Effector memory CD8-positive, alpha-beta T cell (primary cell): ENCODE results near the gene FAXC.
"Not testable (repeated sequence)": the region's sequence is repeated elsewhere in the genome, so short reads cannot be mapped to it uniquely, and the experiment has no call there.

ENCODE experiments used
- ATAC-seq: fragments of 150-1000 bp; cut with Tn5 transposase; replicated peaks from 2 replicates; pipeline ENCODE4 v1.10.0; 2021; ENCODE audit warnings: mild to moderate bottlenecking, moderate library complexity
- DNase-seq, 3 experiments: peaks; one replicate each; pipeline ENCODE4 v3.0.0; 2021
- H3K27ac Mint-ChIP-seq, 2 donors: one replicate each; pipeline ENCODE4 v1.8.0; 2022; ENCODE audit warnings: mild to moderate bottlenecking in 2 of 2, mixed read lengths in 2 of 2, moderate library complexity in 2 of 2
- H3K27me3 Mint-ChIP-seq, 2 donors: one replicate each; pipeline ENCODE4 v1.8.0; 2022; ENCODE audit warnings: mixed read lengths in 2 of 2
- H3K36me3 Mint-ChIP-seq: one replicate; pipeline ENCODE4 v1.8.0; 2022; ENCODE audit warnings: mild to moderate bottlenecking, moderate library complexity, mixed read lengths; ENCODE audit not compliant: insufficient read depth
- H3K4me1 Mint-ChIP-seq, 2 donors: one replicate each; pipeline ENCODE4 v1.8.0; 2022; ENCODE audit warnings: low read depth in 2 of 2, mixed read lengths in 2 of 2
- H3K4me3 Mint-ChIP-seq, 2 donors: one replicate each; pipeline ENCODE4 v1.8.0; 2022; ENCODE audit warnings: mild to moderate bottlenecking in 2 of 2, mixed read lengths in 2 of 2, moderate library complexity in 2 of 2
- H3K9me3 Mint-ChIP-seq, 2 donors: one replicate each; pipeline ENCODE4 v1.8.0; 2022; ENCODE audit warnings: mixed read lengths in 2 of 2

FAXC gene

GRCh38 chr6:99295276-99295675 lies 54.2 kb downstream of the FAXC start:
- H3K4me3 Mint-ChIP-seq, result no peak overlapping the region
- H3K27me3 Mint-ChIP-seq, result peaks cover 37 to 47% of the 10 kb centered on the region in 2 donors
- no peak overlapping the region for H3K27ac Mint-ChIP-seq
- no peaks in the 10 kb centered on the region for H3K9me3 Mint-ChIP-seq
- DNase-seq (no peak), ATAC-seq (no peak)
- H3K4me1 Mint-ChIP-seq, result no peaks in the 10 kb centered on the region
- no peaks in the 10 kb centered on the region for H3K36me3 Mint-ChIP-seq

- H3K27ac Mint-ChIP-seq, result no peak overlapping the region
- H3K9me3 Mint-ChIP-seq, result no peaks in the 10 kb centered on the region
- H3K4me3 Mint-ChIP-seq, result no peak overlapping the region
- no peaks in the 10 kb centered on the region for H3K4me1 Mint-ChIP-seq
- peaks cover 32 to 42% of the 10 kb centered on the region in 2 donors for H3K27me3 Mint-ChIP-seq
- DNase-seq, result no peak
- no peaks in the 10 kb centered on the region for H3K36me3 Mint-ChIP-seq
- no peak for ATAC-seq
Observed at GRCh38 chr6:99294786-99295185, 54.7 kb downstream of the FAXC start.

GRCh38 chr6:99289701-99290100 lies 59.8 kb downstream of the FAXC start:
- H3K27me3 Mint-ChIP-seq, result peaks cover 7 to 20% of the 10 kb centered on the region in 2 donors
- no peaks in the 10 kb centered on the region for H3K36me3 Mint-ChIP-seq
- H3K4me1 Mint-ChIP-seq, result no peaks in the 10 kb centered on the region
- H3K27ac Mint-ChIP-seq, result no peak overlapping the region
- DNase-seq, result no peak
- no peaks in the 10 kb centered on the region for H3K9me3 Mint-ChIP-seq
- no peak overlapping the region for H3K4me3 Mint-ChIP-seq
- ATAC-seq, result no peak

GRCh38 chr6:99288668-99289067 lies 60.8 kb downstream of the FAXC start:
- no peaks in the 10 kb centered on the region for H3K36me3 Mint-ChIP-seq
- H3K27me3 Mint-ChIP-seq, result peaks cover 7 to 30% of the 10 kb centered on the region in 2 donors
- no peaks in the 10 kb centered on the region for H3K4me1 Mint-ChIP-seq
- H3K9me3 Mint-ChIP-seq, result no peaks in the 10 kb centered on the region
- no peak overlapping the region for H3K4me3 Mint-ChIP-seq
- ATAC-seq, result no peak
- no peak for DNase-seq
- no peak overlapping the region for H3K27ac Mint-ChIP-seq

GRCh38 chr6:99287523-99287922 lies 62.0 kb downstream of the FAXC start:
- ATAC-seq (no peak), DNase-seq (no peak)
- Mint-ChIP-seq H3K27me3 (peaks cover 0 to 26% of the 10 kb centered on the region in 2 donors), H3K4me1 (no peaks in the 10 kb centered on the region), H3K4me3 (no peak overlapping the region), H3K9me3 (no peaks in the 10 kb centered on the region), H3K36me3 (no peaks in the 10 kb centered on the region), H3K27ac (no peak overlapping the region)

- Mint-ChIP-seq H3K27me3 (peaks cover 0 to 26% of the 10 kb centered on the region in 2 donors), H3K27ac (no peak overlapping the region), H3K4me1 (no peaks in the 10 kb centered on the region), H3K9me3 (no peaks in the 10 kb centered on the region), H3K4me3 (no peak overlapping the region), H3K36me3 (no peaks in the 10 kb centered on the region)
- ATAC-seq, result no peak
- no peak for DNase-seq
Observed at GRCh38 chr6:99285881-99286280, 63.6 kb downstream of the FAXC start.

- ATAC-seq (no peak), DNase-seq (no peak)
Observed at GRCh38 chr6:99282479-99283062, 66.9 kb downstream of the FAXC start.

GRCh38 chr6:99276747-99277146 lies 72.7 kb downstream of the FAXC start:
- Mint-ChIP-seq H3K4me3 (no peak overlapping the region), H3K4me1 (no peaks in the 10 kb centered on the region), H3K27ac (no peak overlapping the region), H3K27me3 (peaks cover 20 to 37% of the 10 kb centered on the region in 2 donors), H3K36me3 (no peaks in the 10 kb centered on the region), H3K9me3 (no peaks in the 10 kb centered on the region)
- no peak for DNase-seq
- ATAC-seq, result no peak

More at GRCh38 chr6:99282479-99283062, 66.9 kb downstream of the FAXC start:
- H3K4me3 Mint-ChIP-seq, result no peak overlapping the region
- H3K9me3 Mint-ChIP-seq, result no peaks in the 10 kb centered on the region
- no peaks in the 10 kb centered on the region for H3K36me3 Mint-ChIP-seq
- peaks cover 6 to 25% of the 10 kb centered on the region in 2 donors for H3K27me3 Mint-ChIP-seq
- H3K4me1 Mint-ChIP-seq, result no peaks in the 10 kb centered on the region
- H3K27ac Mint-ChIP-seq, result no peak overlapping the region

- H3K36me3 Mint-ChIP-seq, result no peaks in the 10 kb centered on the region
- DNase-seq (no peak), ATAC-seq (no peak)
- H3K4me1 Mint-ChIP-seq, result no peaks in the 10 kb centered on the region
- peaks cover 27 to 32% of the 10 kb centered on the region in 2 donors for H3K27me3 Mint-ChIP-seq
- no peak overlapping the region for H3K27ac Mint-ChIP-seq
- peaks cover 0 to 2% of the 10 kb centered on the region in 2 donors for H3K9me3 Mint-ChIP-seq
- no peak overlapping the region for H3K4me3 Mint-ChIP-seq
Observed at GRCh38 chr6:99270826-99271225, 78.6 kb downstream of the FAXC start.

GRCh38 chr6:99270030-99270429 lies 79.4 kb downstream of the FAXC start:
- DNase-seq, result no peak
- Mint-ChIP-seq H3K27ac (no peak overlapping the region), H3K36me3 (no peaks in the 10 kb centered on the region), H3K4me1 (no peaks in the 10 kb centered on the region), H3K4me3 (no peak overlapping the region), H3K9me3 (peaks cover 0 to 2% of the 10 kb centered on the region in 2 donors), H3K27me3 (peaks cover 27 to 32% of the 10 kb centered on the region in 2 donors)
- no peak for ATAC-seq

- H3K27me3 Mint-ChIP-seq, result peaks cover 27% of the 10 kb centered on the region in 2 donors
- ATAC-seq (no peak), DNase-seq (no peak)
- no peaks in the 10 kb centered on the region for H3K36me3 Mint-ChIP-seq
- no peaks in the 10 kb centered on the region for H3K4me1 Mint-ChIP-seq
- peaks cover 0 to 2% of the 10 kb centered on the region in 2 donors for H3K9me3 Mint-ChIP-seq
- H3K4me3 Mint-ChIP-seq, result no peak overlapping the region
- no peak overlapping the region for H3K27ac Mint-ChIP-seq
Observed at GRCh38 chr6:99269207-99269606, 80.3 kb downstream of the FAXC start.

- not testable (repeated sequence) for H3K27ac Mint-ChIP-seq, H3K9me3 Mint-ChIP-seq, H3K4me3 Mint-ChIP-seq, H3K4me1 Mint-ChIP-seq, ATAC-seq, DNase-seq, H3K36me3 Mint-ChIP-seq
- H3K27me3 Mint-ChIP-seq, result peaks cover 13 to 17% of the 10 kb centered on the region in 2 donors
Observed at GRCh38 chr6:99266996-99267395, 82.5 kb downstream of the FAXC start.

- not testable (repeated sequence) for H3K27ac Mint-ChIP-seq, H3K9me3 Mint-ChIP-seq, ATAC-seq, H3K4me1 Mint-ChIP-seq, DNase-seq, H3K4me3 Mint-ChIP-seq, H3K36me3 Mint-ChIP-seq
- H3K27me3 Mint-ChIP-seq, result peaks cover 7 to 11% of the 10 kb centered on the region in 2 donors
Observed at GRCh38 chr6:99265447-99265846, 84.0 kb downstream of the FAXC start.

- Mint-ChIP-seq H3K4me3 (no peak overlapping the region), H3K9me3 (no peaks in the 10 kb centered on the region), H3K27me3 (peaks cover 25 to 28% of the 10 kb centered on the region in 2 donors), H3K36me3 (no peaks in the 10 kb centered on the region), H3K27ac (no peak overlapping the region), H3K4me1 (no peaks in the 10 kb centered on the region)
- ATAC-seq (no peak), DNase-seq (no peak)
Observed at GRCh38 chr6:99254616-99255550, 94.6 kb downstream of the FAXC start.
